SU-DHL-6 (cell line): Measurements from ENCODE around the gene CACNG4.

Source experiments
- H2AFZ ChIP-seq: fragments of 200-600 bp; sonication (generic); 2 replicates; pipeline ENCODE4 v1.6.1; 2014; ENCODE audit warnings: low read depth, mild to moderate bottlenecking, moderate library complexity, mixed read lengths, antibody characterized with exemption, low read length; ENCODE audit not compliant: severe bottlenecking
- H3F3A ChIP-seq: fragments of 200-600 bp; shearing (Covaris generic); 2 replicates; pipeline ENCODE4 v1.6.0; 2016; ENCODE audit warnings: antibody characterized with exemption, mild to moderate bottlenecking; ENCODE audit not compliant: insufficient read depth
- H3K27ac ChIP-seq: fragments of 200-600 bp; sonication (generic); 2 replicates; pipeline ENCODE4 v1.5.1; 2016; ENCODE audit warnings: low read depth, mild to moderate bottlenecking, low read length, moderate library complexity, mixed read lengths
- H3K27me3 ChIP-seq: fragments of 200-600 bp; sonication (generic), shearing (Covaris generic); 2 replicates; pipeline ENCODE4 v1.6.0; 2014; ENCODE audit warnings: mild to moderate bottlenecking, low read length
- H3K36me3 ChIP-seq: fragments of 200-600 bp; sonication (generic); 2 replicates; pipeline ENCODE4 v1.6.1; 2014; ENCODE audit warnings: mild to moderate bottlenecking, low read length, mixed read lengths
- H3K4me2 ChIP-seq: fragments of 300-600, 200-600 bp; shearing (Covaris generic), sonication (generic); 2 replicates; pipeline ENCODE4 v1.6.0; 2014; ENCODE audit warnings: low read length, low read depth, mild to moderate bottlenecking; ENCODE audit not compliant: poor library complexity, severe bottlenecking
- H3K4me3 ChIP-seq: fragments of 200-600 bp; sonication (generic); 2 replicates; pipeline ENCODE4 v1.5.1; 2014; ENCODE audit warnings: antibody characterized with exemption, low read length, mild to moderate bottlenecking, mixed read lengths; ENCODE audit not compliant: insufficient read depth, poor library complexity, severe bottlenecking
- H3K79me2 ChIP-seq: fragments of 200-600 bp; sonication (generic); 2 replicates; pipeline ENCODE4 v1.6.1; 2014; ENCODE audit warnings: mild to moderate bottlenecking, low read length, moderate library complexity; ENCODE audit not compliant: insufficient read depth
- H3K9ac ChIP-seq: fragments of 200-600 bp; sonication (generic); 2 replicates; pipeline ENCODE4 v1.7.0; 2014; ENCODE audit warnings: mild to moderate bottlenecking, low read length
- H3K9me2 ChIP-seq: fragments of 200-600 bp; sonication (generic); replicated peaks from 2 replicates; pipeline ENCODE4 v1.6.1; 2014; ENCODE audit warnings: low read length; ENCODE audit not compliant: insufficient read depth
- H3K9me3 ChIP-seq: fragments of 200-600 bp; sonication (generic); 2 replicates; pipeline ENCODE4 v1.6.1; 2014; ENCODE audit warnings: low read length, mixed read lengths; ENCODE audit not compliant: insufficient read depth
- H4K20me1 ChIP-seq: fragments of 200-600 bp; sonication (generic); 2 replicates; pipeline ENCODE4 v1.6.1; 2014; ENCODE audit warnings: low read depth, mild to moderate bottlenecking, antibody characterized with exemption, low read length, moderate library complexity, mixed read lengths
- CTCF ChIP-seq: fragments of 200-600 bp; sonication (generic); IDR thresholded peaks from one replicate; pipeline ENCODE4 v1.5.1; 2017; ENCODE audit warnings: antibody characterized with exemption, mild to moderate bottlenecking, low read length, moderate library complexity; ENCODE audit not compliant: insufficient read depth, poor library complexity, severe bottlenecking
- EZH2phosphoT487 ChIP-seq: fragments of 200-600 bp; sonication (generic), shearing (Covaris generic); conservative IDR thresholded peaks from 2 replicates; pipeline ENCODE4 v1.6.1; 2018; ENCODE audit warnings: mild to moderate bottlenecking, antibody characterized with exemption, low read length, moderate library complexity, mixed read lengths

Gene CACNG4

DNA sequence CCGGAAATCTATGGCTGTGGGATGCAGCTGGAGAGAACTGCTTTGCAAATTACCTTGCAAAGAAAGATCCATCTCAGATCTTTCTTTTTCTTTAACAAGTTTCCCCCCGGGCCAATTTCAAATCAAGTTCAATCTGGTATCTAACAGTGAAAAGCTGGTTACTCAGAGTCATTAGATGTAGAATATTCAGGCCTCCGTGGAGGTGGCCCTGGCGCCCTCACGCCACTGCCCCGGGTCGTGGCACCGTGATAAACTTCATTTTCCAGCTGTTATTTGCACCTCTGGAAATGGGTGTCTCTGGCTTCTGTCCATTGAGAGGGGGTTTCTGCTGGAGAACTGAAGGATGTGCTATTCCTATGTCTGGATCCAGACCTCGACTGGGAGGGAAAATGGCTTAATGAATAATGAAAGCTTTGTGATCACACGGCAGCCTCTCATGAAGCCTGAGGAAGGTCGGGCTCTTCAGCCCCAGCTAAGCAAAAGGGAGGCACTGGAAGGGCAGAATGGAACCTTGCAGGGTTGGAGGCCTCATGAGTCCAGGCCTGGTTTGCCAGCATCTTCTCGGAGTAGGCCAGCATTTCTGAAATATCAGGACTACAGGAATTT, 30.5 kb downstream of the CACNG4 start:
- Histone ChIP-seq H3K9ac (no peak overlapping the region), H3K9me3 (no peaks in the 10 kb centered on the region), H3K36me3 (no peaks in the 10 kb centered on the region), H3K9me2 (no peaks in the 10 kb centered on the region), H2AFZ (no peak overlapping the region), H3K27me3 (no peaks in the 10 kb centered on the region), H3K4me3 (no peak overlapping the region), H4K20me1 (no peaks in the 10 kb centered on the region), H3F3A (no peaks in the 10 kb centered on the region), H3K4me2 (no peak overlapping the region), H3K27ac (no peak overlapping the region), H3K79me2 (no peaks in the 10 kb centered on the region)
- no peak for TF ChIP-seq CTCF
- TF ChIP-seq EZH2phosphoT487 = no peak

GRCh38 chr17:66995944-66996343, 31.4 kb downstream of the CACNG4 start:
- H3K27me3 ChIP-seq = no peaks in the 10 kb centered on the region
- no peak for TF ChIP-seq EZH2phosphoT487
- no peak for TF ChIP-seq CTCF
- no peaks in the 10 kb centered on the region for H3K79me2 ChIP-seq
- H3K9me3 ChIP-seq = no peaks in the 10 kb centered on the region
- H3K4me3 ChIP-seq = no peak overlapping the region
- no peaks in the 10 kb centered on the region for H3K9me2 ChIP-seq
- H3K4me2 ChIP-seq = no peak overlapping the region
- H4K20me1 ChIP-seq = no peaks in the 10 kb centered on the region
- H3K27ac ChIP-seq = no peak overlapping the region
- no peaks in the 10 kb centered on the region for H3F3A ChIP-seq
- H2AFZ ChIP-seq = no peak overlapping the region
- no peak overlapping the region for H3K9ac ChIP-seq
- no peaks in the 10 kb centered on the region for H3K36me3 ChIP-seq

- Histone ChIP-seq H3K9me3 (no peaks in the 10 kb centered on the region), H3K79me2 (no peaks in the 10 kb centered on the region), H3F3A (no peaks in the 10 kb centered on the region), H3K4me2 (no peak overlapping the region), H3K9me2 (no peaks in the 10 kb centered on the region), H3K9ac (no peak overlapping the region), H3K27ac (no peak overlapping the region), H3K4me3 (no peak overlapping the region), H2AFZ (no peak overlapping the region), H3K36me3 (no peaks in the 10 kb centered on the region), H3K27me3 (no peaks in the 10 kb centered on the region), H4K20me1 (no peaks in the 10 kb centered on the region)
- TF ChIP-seq EZH2phosphoT487 (no peak), CTCF (no peak)
Observed at GRCh38 chr17:66996926-66997325, 32.4 kb downstream of the CACNG4 start.
